Neural crest cell (in vitro differentiated cells): ENCODE measurements around the gene BTBD17. TPM values are rescaled to one million over a fixed set of nuclear protein-coding genes. Genes with fewer than 3 reads are reported as not detected.

Experiments
- DNase-seq: peaks from one replicate; pipeline ENCODE4 v3.0.0; 2021; ENCODE audit warnings: low read depth, mixed read lengths, low spot score
- H3K27ac Mint-ChIP-seq: one replicate; pipeline ENCODE4 v1.8.0; 2021; ENCODE audit warnings: mild to moderate bottlenecking, mixed read lengths; ENCODE audit not compliant: unreplicated experiment
- H3K27me3 Mint-ChIP-seq: 2 replicates; pipeline ENCODE4 v1.8.0; 2021; ENCODE audit warnings: low read depth, mild to moderate bottlenecking, mixed read lengths
- H3K36me3 Mint-ChIP-seq: 2 replicates; pipeline ENCODE4 v1.8.0; 2021; ENCODE audit warnings: low read depth, mild to moderate bottlenecking, mixed read lengths
- H3K4me1 Mint-ChIP-seq: 2 replicates; pipeline ENCODE4 v1.8.0; 2021; ENCODE audit warnings: mixed read lengths
- H3K4me3 Mint-ChIP-seq: one replicate; pipeline ENCODE4 v1.8.0; 2021; ENCODE audit warnings: mild to moderate bottlenecking, mixed read lengths
- H3K9me3 Mint-ChIP-seq: 2 replicates; pipeline ENCODE4 v1.8.0; 2021; ENCODE audit warnings: mixed read lengths
- CTCF ChIP-seq: fragments of 200-600 bp; sonication (generic); conservative IDR thresholded peaks from 2 replicates; pipeline ENCODE4 v1.5.0; 2021; ENCODE audit warnings: antibody characterized with exemption, mild to moderate bottlenecking
- total RNA-seq: library from RNA; stranded (reverse); gene quantifications from 2 replicates; pipeline ENCODE4 v1.2.1, GENCODE V29; 2021

The BTBD17 gene
- total RNA-seq, 1 donor from 2014 or later, result 12.3 TPM

GRCh38 chr17:74355065-74355464 lies 6.6 kb downstream of the BTBD17 start:
- Mint-ChIP-seq H3K4me3 (no peak overlapping the region), H3K36me3 (peaks cover 2% of the 10 kb centered on the region), H3K27me3 (peaks cover 81% of the 10 kb centered on the region), H3K4me1 (peaks cover 15% of the 10 kb centered on the region), H3K27ac (no peak overlapping the region), H3K9me3 (no peaks in the 10 kb centered on the region)
- TF ChIP-seq CTCF, result no peak
- no peak for DNase-seq

GRCh38 chr17:74354561-74354960 lies 7.1 kb downstream of the BTBD17 start:
- TF ChIP-seq CTCF, result no peak
- peaks cover 15% of the 10 kb centered on the region for H3K4me1 Mint-ChIP-seq
- H3K4me3 Mint-ChIP-seq, result no peak overlapping the region
- H3K36me3 Mint-ChIP-seq, result peaks cover 2% of the 10 kb centered on the region
- no peak overlapping the region for H3K27ac Mint-ChIP-seq
- H3K27me3 Mint-ChIP-seq, result peaks cover 86% of the 10 kb centered on the region
- DNase-seq, result no peak
- no peaks in the 10 kb centered on the region for H3K9me3 Mint-ChIP-seq

GRCh38 chr17:74354123-74354522 lies 7.5 kb downstream of the BTBD17 start:
- TF ChIP-seq CTCF, result peak; percentile 74
- peaks cover 90% of the 10 kb centered on the region for H3K27me3 Mint-ChIP-seq
- no peak overlapping the region for H3K27ac Mint-ChIP-seq
- peaks cover 2% of the 10 kb centered on the region for H3K36me3 Mint-ChIP-seq
- DNase-seq, result peak; percentile 79
- H3K4me1 Mint-ChIP-seq, result peaks cover 15% of the 10 kb centered on the region
- H3K9me3 Mint-ChIP-seq, result no peaks in the 10 kb centered on the region
- peak overlapping the region; percentile 19 for H3K4me3 Mint-ChIP-seq

GRCh38 chr17:74353446-74354060 lies 8.1 kb downstream of the BTBD17 start:
- TF ChIP-seq CTCF, result no peak
- no peak for DNase-seq
- Mint-ChIP-seq H3K4me3 (peak overlapping the region; percentile 19), H3K9me3 (no peaks in the 10 kb centered on the region), H3K27me3 (peaks cover 91% of the 10 kb centered on the region), H3K4me1 (peaks cover 12% of the 10 kb centered on the region), H3K36me3 (peaks cover 2% of the 10 kb centered on the region), H3K27ac (no peak overlapping the region)

- Mint-ChIP-seq H3K9me3 (no peaks in the 10 kb centered on the region), H3K27me3 (peaks cover 96% of the 10 kb centered on the region), H3K27ac (no peak overlapping the region), H3K36me3 (no peaks in the 10 kb centered on the region), H3K4me3 (no peak overlapping the region), H3K4me1 (peaks cover 6% of the 10 kb centered on the region)
- DNase-seq, result no peak
- peak; percentile 38 for TF ChIP-seq CTCF
These were observed 10.0 kb downstream of the BTBD17 start for GRCh38 chr17:74351552-74352210.
